Activated CD8-positive, alpha-beta T cell treated with anti-CD3 and anti-CD28 coated beads for 36 hours (primary cell): Measurements from ENCODE around the gene PTPN14. TPM values are rescaled to one million over a fixed set of nuclear protein-coding genes. Genes with fewer than 3 reads are reported as not detected.

ENCODE experiments used
- ATAC-seq: fragments of 200-7000 bp; cut with Tn5 transposase; one replicate; pipeline ENCODE4 v1.10.0; 2021; ENCODE audit warnings: mild to moderate bottlenecking, moderate library complexity
- CTCF ChIA-PET: fragments of 350-600 bp; sonication (Branson Sonifier 250); formaldehyde crosslinking; loops from one replicate; lab custom pipeline; 2021; ENCODE audit warnings: antibody characterized with exemption; lab: Charles Lee
- POLR2A ChIA-PET: fragments of 350-600 bp; sonication (Branson Sonifier 250); formaldehyde crosslinking; loops from one replicate; lab custom pipeline; 2021; ENCODE audit warnings: antibody characterized with exemption; lab: Charles Lee
- DNase-seq: peaks from one replicate; pipeline ENCODE4 v3.0.0-alpha.2; 2020
- H3K27ac Mint-ChIP-seq: one replicate; pipeline ENCODE4 v1.8.0; 2021; ENCODE audit warnings: mild to moderate bottlenecking, mixed read lengths
- H3K27me3 Mint-ChIP-seq: one replicate; pipeline ENCODE4 v1.8.0; 2021; ENCODE audit warnings: mixed read lengths
- H3K36me3 Mint-ChIP-seq: one replicate; pipeline ENCODE4 v1.8.0; 2021; ENCODE audit warnings: low read depth, mixed read lengths
- H3K4me1 Mint-ChIP-seq: one replicate; pipeline ENCODE4 v1.8.0; 2021; ENCODE audit warnings: low read depth, mixed read lengths
- H3K4me3 Mint-ChIP-seq: one replicate; pipeline ENCODE4 v1.8.0; 2021; ENCODE audit warnings: mild to moderate bottlenecking, moderate library complexity, mixed read lengths
- H3K9me3 Mint-ChIP-seq: one replicate; pipeline ENCODE4 v1.8.0; 2021; ENCODE audit warnings: mixed read lengths
- CTCF ChIP-seq: fragments of 200-600 bp; IDR thresholded peaks from one replicate; pipeline ENCODE4 v1.8.0; 2022; ENCODE audit warnings: antibody characterized with exemption, mild to moderate bottlenecking
- intact Hi-C: fragments of 100-400 bp; cut with micrococcal nuclease; formaldehyde crosslinking; loops from one replicate; pipeline ENCODE4 v1.10.0; 2022
- total RNA-seq, 2 experiments: library from RNA; stranded (reverse); gene quantifications; one replicate each; pipeline ENCODE4 v1.2.3, GENCODE V29; 2021

PTPN14 gene
- total RNA-seq, 2 experiments from 2014 or later, result 0.27 to 0.34 TPM

GRCh38 chr1:214516434-214517326, 34.7 kb downstream of the PTPN14 start:
- intact Hi-C loops, result loop anchor here (10.0 kb wide), 1 partner anchor 58 kb away; no protein-coding TSS in a partner anchor
- no peak overlapping the region for H3K27ac Mint-ChIP-seq
- POLR2A ChIA-PET, result no interaction called here

GRCh38 chr1:214515544-214516433, 35.6 kb downstream of the PTPN14 start:
- ChIA-PET CTCF (interaction anchor here (1.0 to 2.0 kb wide), 4 partner anchors 12 to 187 kb away, joined by 4 to 5 read pairs (median 4); no protein-coding TSS in a partner anchor), POLR2A (no interaction called here)
- Mint-ChIP-seq H3K27ac (no peak overlapping the region), H3K27me3 (no peaks in the 10 kb centered on the region), H3K4me3 (no peak overlapping the region), H3K4me1 (no peaks in the 10 kb centered on the region), H3K9me3 (no peaks in the 10 kb centered on the region), H3K36me3 (no peaks in the 10 kb centered on the region)
- ATAC-seq (no peak), DNase-seq (no peak)
- TF ChIP-seq CTCF, result no peak
- intact Hi-C loops, result loop anchor here (10.0 kb wide), 1 partner anchor 59 kb away; no protein-coding TSS in a partner anchor

More at GRCh38 chr1:214516434-214517326, 34.7 kb downstream of the PTPN14 start:
- DNase-seq (no peak), ATAC-seq (no peak)
- Mint-ChIP-seq H3K36me3 (no peaks in the 10 kb centered on the region), H3K4me1 (no peaks in the 10 kb centered on the region), H3K27me3 (no peaks in the 10 kb centered on the region), H3K4me3 (no peak overlapping the region), H3K9me3 (no peaks in the 10 kb centered on the region)
- CTCF ChIA-PET, result interaction anchor here (1.0 to 2.0 kb wide), 3 partner anchors 13 to 184 kb away, joined by 4 to 5 read pairs (median 4); no protein-coding TSS in a partner anchor
- no peak for TF ChIP-seq CTCF

GRCh38 chr1:214514819-214515383, 36.5 kb downstream of the PTPN14 start:
- CTCF ChIA-PET, result interaction anchor here (1.6 to 2.0 kb wide), 2 partner anchors 182 to 186 kb away, joined by 5 read pairs; no protein-coding TSS in a partner anchor

More at GRCh38 chr1:214514819-214515383, 36.5 kb downstream of the PTPN14 start:
- no peak for TF ChIP-seq CTCF
- no peaks in the 10 kb centered on the region for H3K9me3 Mint-ChIP-seq
- H3K4me3 Mint-ChIP-seq, result no peak overlapping the region
- ATAC-seq (no peak), DNase-seq (no peak)
- POLR2A ChIA-PET, result interaction anchor here (0.7 kb wide), 1 partner anchor 13 kb away, joined by 4 read pairs; no protein-coding TSS in a partner anchor
- H3K27ac Mint-ChIP-seq, result no peak overlapping the region
- H3K4me1 Mint-ChIP-seq, result no peaks in the 10 kb centered on the region
- no peaks in the 10 kb centered on the region for H3K36me3 Mint-ChIP-seq
- intact Hi-C loops, result loop anchor here (10.0 kb wide), 1 partner anchor 60 kb away; no protein-coding TSS in a partner anchor
- peaks cover 1% of the 10 kb centered on the region for H3K27me3 Mint-ChIP-seq
